ENCODE data around the gene GPRIN2. TPM values are rescaled to one million over a fixed set of nuclear protein-coding genes. Genes with fewer than 3 reads are reported as not detected.

The GPRIN2 gene
- polyA plus RNA-seq, 1 donor from 2014 or later, result 7.1 TPM

- peaks cover 26% of the 10 kb centered on the region for H3K27me3 ChIP-seq (ENCODE audit: insufficient read depth, low read depth, low read length)
- no peaks in the 10 kb centered on the region for H4K20me1 ChIP-seq (ENCODE audit: insufficient read depth)
- no peaks in the 10 kb centered on the region for H3K9me3 ChIP-seq (ENCODE audit: low read length)
- no peaks in the 10 kb centered on the region for H3F3A ChIP-seq (ENCODE audit: insufficient read depth, low read length, poor library complexity, severe bottlenecking)
- H3K36me3 ChIP-seq (ENCODE audit: insufficient read depth, low read length), result no peaks in the 10 kb centered on the region
- no peak overlapping the region for H3K9ac ChIP-seq (ENCODE audit: low read length)
- H3K4me3 ChIP-seq (ENCODE audit: low read length), result no peak overlapping the region
- TF ChIP-seq SMC3 (conservative IDR thresholded peaks at IDR 0.05; ENCODE audit: poor library complexity), result no peak
- no peak for TF ChIP-seq EP300 (conservative IDR thresholded peaks at IDR 0.05; ENCODE audit: poor library complexity, severe bottlenecking)
- TF ChIP-seq POLR2AphosphoS5 (IDR thresholded peaks at IDR 0.05), result no peak
- TF ChIP-seq RAD21 (conservative IDR thresholded peaks at IDR 0.05), result no peak
- TF ChIP-seq TAF1 (IDR thresholded peaks at IDR 0.05; ENCODE audit: low read depth), result no peak
- H3K4me2 ChIP-seq (ENCODE audit: low read length), result no peak overlapping the region
- H3K9me2 ChIP-seq (ENCODE audit: insufficient read depth, low read length), result no peaks in the 10 kb centered on the region
- no peaks in the 10 kb centered on the region for H3K79me2 ChIP-seq (replicated peaks; ENCODE audit: insufficient read depth, low read length)
- no peak overlapping the region for H2AFZ ChIP-seq (ENCODE audit: low read depth, low read length)
- no peak overlapping the region for H3K27ac ChIP-seq (ENCODE audit: low read length)
Measured at GRCh38 chr10:46558392-46559185, 2.1 kb upstream of the GPRIN2 start.

- no peaks in the 10 kb centered on the region for H3K9me2 ChIP-seq (ENCODE audit: insufficient read depth, low read length)
- H3K4me2 ChIP-seq (ENCODE audit: low read length), result no peak overlapping the region
- H4K20me1 ChIP-seq (ENCODE audit: insufficient read depth), result no peaks in the 10 kb centered on the region
- no peaks in the 10 kb centered on the region for H3K79me2 ChIP-seq (replicated peaks; ENCODE audit: insufficient read depth, low read length)
- no peak overlapping the region for H3K27ac ChIP-seq (ENCODE audit: low read length)
- H3F3A ChIP-seq (ENCODE audit: insufficient read depth, low read length, poor library complexity, severe bottlenecking), result no peaks in the 10 kb centered on the region
- H3K9me3 ChIP-seq (ENCODE audit: low read length), result no peaks in the 10 kb centered on the region
- TF ChIP-seq SMC3 (conservative IDR thresholded peaks at IDR 0.05; ENCODE audit: poor library complexity) (no peak), TAF1 (IDR thresholded peaks at IDR 0.05; ENCODE audit: low read depth) (no peak), POLR2AphosphoS5 (IDR thresholded peaks at IDR 0.05) (no peak), MXI1 (conservative IDR thresholded peaks at IDR 0.05; ENCODE audit: poor library complexity, severe bottlenecking) (no peak), EP300 (conservative IDR thresholded peaks at IDR 0.05; ENCODE audit: poor library complexity, severe bottlenecking) (no peak), RAD21 (conservative IDR thresholded peaks at IDR 0.05) (no peak), CTCF (IDR thresholded peaks at IDR 0.05; ENCODE audit: poor library complexity, severe bottlenecking) (no peak), REST (IDR thresholded peaks at IDR 0.05; ENCODE audit: borderline replicate concordance) (no peak), EZH2 (IDR thresholded peaks at IDR 0.05; ENCODE audit: borderline replicate concordance, insufficient read depth, low read length, poor library complexity, severe bottlenecking) (no peak)
- no peak overlapping the region for H3K4me3 ChIP-seq (ENCODE audit: low read length)
- H3K9ac ChIP-seq (ENCODE audit: low read length), result no peak overlapping the region
- H3K36me3 ChIP-seq (ENCODE audit: insufficient read depth, low read length), result no peaks in the 10 kb centered on the region
- H3K27me3 ChIP-seq (ENCODE audit: insufficient read depth, low read depth, low read length), result peaks cover 26% of the 10 kb centered on the region
- no peak overlapping the region for H2AFZ ChIP-seq (ENCODE audit: low read depth, low read length)
Measured at GRCh38 chr10:46558122-46558391, 1.6 kb upstream of the GPRIN2 start.

All from neural cell (in vitro differentiated cells).